DND-41 (cell line): ENCODE data around the gene C3orf20.

ENCODE experiments used
- ATAC-seq: fragments of 200-7000 bp; cut with Tn5 transposase; 3 replicates; pipeline ENCODE4 v1.9.1; 2021; ENCODE audit warnings: low read depth; ENCODE audit not compliant: insufficient read depth
- DNase-seq: peaks from one replicate; pipeline ENCODE4 v3.0.0-alpha.2; 2020
- H2AFZ ChIP-seq: 2 replicates; pipeline ENCODE4 v1.6.0; 2012; ENCODE audit warnings: low read depth, low read length
- H3K27ac ChIP-seq: 2 replicates; pipeline ENCODE4 v1.5.1; 2012; ENCODE audit warnings: low read length, inconsistent platforms
- H3K27me3 ChIP-seq: fragments of 200-600 bp; sonication (generic); 2 replicates; pipeline ENCODE4 v1.6.0; 2012; ENCODE audit warnings: low read length, mild to moderate bottlenecking, inconsistent platforms; ENCODE audit not compliant: insufficient read depth, poor library complexity
- H3K36me3 ChIP-seq: 2 replicates; pipeline ENCODE4 v1.5.1; 2012; ENCODE audit warnings: low read length, inconsistent platforms; ENCODE audit not compliant: insufficient read depth
- H3K4me1 ChIP-seq: 2 replicates; pipeline ENCODE4 v1.5.1; 2012; ENCODE audit warnings: mild to moderate bottlenecking, low read length; ENCODE audit not compliant: insufficient read depth
- H3K4me2 ChIP-seq: 2 replicates; pipeline ENCODE4 v1.6.0; 2012; ENCODE audit warnings: mild to moderate bottlenecking, moderate library complexity, low read length, inconsistent platforms; ENCODE audit not compliant: insufficient read depth
- H3K4me3 ChIP-seq, 2 experiments: fragments of 200-600 bp in 1 of 2; shearing (Covaris generic) in 1 of 2; 2 replicates each; pipeline ENCODE4 v1.5.1; 2012 to 2016; ENCODE audit warnings: inconsistent platforms in 2 of 2, low read length in 2 of 2, mild to moderate bottlenecking in 2 of 2, low read depth in 1 of 2, moderate library complexity in 1 of 2
- H3K79me2 ChIP-seq: 2 replicates; pipeline ENCODE4 v1.6.0; 2012; ENCODE audit warnings: low read length, inconsistent platforms; ENCODE audit not compliant: insufficient read depth
- H3K9ac ChIP-seq: 2 replicates; pipeline ENCODE4 v1.6.0; 2012; ENCODE audit warnings: low read depth, mild to moderate bottlenecking, inconsistent platforms, low read length, moderate library complexity
- H3K9me3 ChIP-seq: 2 replicates; pipeline ENCODE4 v1.5.1; 2012; ENCODE audit warnings: low read length, moderate library complexity, mild to moderate bottlenecking, inconsistent platforms; ENCODE audit not compliant: insufficient read depth, severe bottlenecking
- H4K20me1 ChIP-seq: 2 replicates; pipeline ENCODE4 v1.6.0; 2012; ENCODE audit warnings: low read length; ENCODE audit not compliant: insufficient read depth
- CTCF ChIP-seq: IDR thresholded peaks from 2 replicates; pipeline ENCODE4 v1.5.1; 2012; ENCODE audit warnings: borderline replicate concordance, low read length, moderate library complexity, mild to moderate bottlenecking; ENCODE audit not compliant: poor library complexity, severe bottlenecking; ENCODE audit errors: extremely low read depth
- EZH2 ChIP-seq: IDR thresholded peaks from 3 replicates; pipeline ENCODE4 v1.6.1; 2012; ENCODE audit warnings: borderline replicate concordance, low read depth, mild to moderate bottlenecking, moderate library complexity, low read length, inconsistent platforms; ENCODE audit not compliant: severe bottlenecking

The C3orf20 gene

GRCh38 chr3:14691719-14692118 lies 16.8 kb downstream of the C3orf20 start:
- Histone ChIP-seq H4K20me1 (no peaks in the 10 kb centered on the region), H2AFZ (no peak overlapping the region), H3K4me3 (no peak overlapping the region), H3K4me2 (no peak overlapping the region), H3K9ac (no peak overlapping the region), H3K79me2 (no peaks in the 10 kb centered on the region), H3K36me3 (no peaks in the 10 kb centered on the region), H3K27me3 (no peaks in the 10 kb centered on the region), H3K27ac (no peak overlapping the region), H3K9me3 (no peaks in the 10 kb centered on the region), H3K4me1 (peaks cover 5% of the 10 kb centered on the region; the same call in 1 of the 2 replicates)
- DNase-seq (no peak), ATAC-seq (no peak)
- TF ChIP-seq CTCF (no peak), EZH2 (no peak)

DNA sequence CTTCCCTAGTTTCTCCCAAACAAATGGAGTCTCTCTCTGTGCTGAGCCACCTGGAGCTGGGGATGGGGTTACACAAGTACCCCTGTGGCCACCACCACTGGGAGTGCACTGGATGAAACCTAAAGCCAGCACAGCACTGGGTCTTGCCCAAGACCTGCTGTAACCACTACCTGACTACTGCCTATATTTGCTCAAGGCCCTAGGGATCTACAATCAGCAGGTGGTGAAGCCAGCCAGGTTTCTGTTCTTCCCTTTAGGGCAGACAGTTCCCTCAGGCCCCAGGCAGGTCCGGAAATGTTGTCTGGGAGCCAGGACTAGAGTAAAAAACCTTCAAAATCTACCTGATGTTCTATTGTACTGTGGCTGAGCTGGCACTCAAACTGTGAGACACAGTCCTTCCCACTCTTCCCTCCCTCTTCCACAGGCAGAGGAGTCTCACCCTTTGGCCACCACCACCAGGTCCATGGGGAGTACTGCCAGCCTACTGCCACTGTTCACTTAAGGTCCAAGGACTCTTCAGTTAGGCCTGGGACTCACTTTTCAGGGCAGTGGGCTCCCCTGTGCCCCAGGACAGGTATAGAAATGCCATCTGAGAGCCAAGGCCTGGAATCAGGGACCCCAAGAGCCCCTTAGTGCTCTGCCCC lies 23.8 kb downstream of the C3orf20 start:
- TF ChIP-seq EZH2 (no peak), CTCF (no peak)
- no peaks in the 10 kb centered on the region for H3K9me3 ChIP-seq
- H3K36me3 ChIP-seq: no peaks in the 10 kb centered on the region
- no peak overlapping the region for H3K4me2 ChIP-seq
- no peaks in the 10 kb centered on the region for H3K4me1 ChIP-seq
- no peak overlapping the region for H3K9ac ChIP-seq
- DNase-seq (no peak), ATAC-seq (no peak)
- no peaks in the 10 kb centered on the region for H3K27me3 ChIP-seq
- H3K79me2 ChIP-seq: no peaks in the 10 kb centered on the region
- no peak overlapping the region for H3K4me3 ChIP-seq
- no peak overlapping the region for H3K27ac ChIP-seq
- H4K20me1 ChIP-seq: no peaks in the 10 kb centered on the region
- no peak overlapping the region for H2AFZ ChIP-seq

- no peak for DNase-seq
- H3K27ac ChIP-seq: no peak overlapping the region
- TF ChIP-seq EZH2 (no peak), CTCF (no peak)
- no peaks in the 10 kb centered on the region for H3K9me3 ChIP-seq
- H2AFZ ChIP-seq: no peak overlapping the region
- H3K9ac ChIP-seq: no peak overlapping the region
- H3K79me2 ChIP-seq: no peaks in the 10 kb centered on the region
- no peak overlapping the region for H3K4me3 ChIP-seq
- no peaks in the 10 kb centered on the region for H3K27me3 ChIP-seq
- no peaks in the 10 kb centered on the region for H4K20me1 ChIP-seq
- H3K4me2 ChIP-seq: no peak overlapping the region
- H3K4me1 ChIP-seq: no peaks in the 10 kb centered on the region
- no peaks in the 10 kb centered on the region for H3K36me3 ChIP-seq
- ATAC-seq: no peak
Measured at GRCh38 chr3:14699643-14700042, 24.7 kb downstream of the C3orf20 start.
